Mucosa of descending colon (tissue), 3 donors: Measurements from ENCODE around the gene MTMR2. TPM values are rescaled to one million over a fixed set of nuclear protein-coding genes. Genes with fewer than 3 reads are reported as not detected.

Experiments
- ATAC-seq: fragments of 200-7000 bp; cut with Tn5 transposase; one replicate; pipeline ENCODE4 v1.9.1; 2020; ENCODE audit warnings: mild to moderate bottlenecking, moderate library complexity
- DNase-seq, 3 donors: peaks; one replicate each; pipeline ENCODE4 v3.0.0-alpha.2; 2020
- H3K36me3 ChIP-seq: fragments of 200-600 bp; one replicate; pipeline ENCODE4 v1.8.0; 2021; ENCODE audit warnings: low read depth, mild to moderate bottlenecking
- H3K4me1 ChIP-seq: fragments of 200-600 bp; one replicate; pipeline ENCODE4 v1.8.0; 2021; ENCODE audit warnings: low read depth, mild to moderate bottlenecking
- H3K4me3 ChIP-seq: fragments of 200-600 bp; one replicate; pipeline ENCODE4 v1.8.0; 2021; ENCODE audit warnings: mild to moderate bottlenecking
- H3K9me3 ChIP-seq: fragments of 200-600 bp; one replicate; pipeline ENCODE4 v1.8.0; 2021; ENCODE audit warnings: mild to moderate bottlenecking
- intact Hi-C, 2 donors: fragments of 100-400 bp; cut with DNase I in 1 of 2; cut with micrococcal nuclease in 1 of 2; formaldehyde crosslinking; loops; one replicate each; pipeline versions ENCODE4 v1.11.0 to v1.11.1; 2022; cut with DNase I, micrococcal nuclease
- total RNA-seq, 3 donors: library from RNA; stranded (reverse); fragmentation: NEBNext Ultra II Directional in 2 of 3; extraction: Animal tissue kit (Norgen Biotek cat#: 25700) in 2 of 3; gene quantifications; one replicate each; pipeline versions ENCODE4 v1.2.1 to v1.2.4, GENCODE V29; 2021 to 2023
- TF ChIP-seq, protein P1 (sequence below): fragments of 200-600 bp; IDR thresholded peaks from one replicate; pipeline ENCODE4 v1.8.0; 2022; ENCODE audit warnings: antibody characterized with exemption, mild to moderate bottlenecking
- donor health status: DM: no; HTN: no; CAD: no; lungs with moderate emphysema.
- donor health status: DM: no; HTN: no; CAD: no.
- donor health status: DM: no; HTN: yes; CAD: no.

The MTMR2 gene
- total RNA-seq, 3 donors from 2014 or later = 19.9 to 31.1 (median 21.3) TPM

DNA sequence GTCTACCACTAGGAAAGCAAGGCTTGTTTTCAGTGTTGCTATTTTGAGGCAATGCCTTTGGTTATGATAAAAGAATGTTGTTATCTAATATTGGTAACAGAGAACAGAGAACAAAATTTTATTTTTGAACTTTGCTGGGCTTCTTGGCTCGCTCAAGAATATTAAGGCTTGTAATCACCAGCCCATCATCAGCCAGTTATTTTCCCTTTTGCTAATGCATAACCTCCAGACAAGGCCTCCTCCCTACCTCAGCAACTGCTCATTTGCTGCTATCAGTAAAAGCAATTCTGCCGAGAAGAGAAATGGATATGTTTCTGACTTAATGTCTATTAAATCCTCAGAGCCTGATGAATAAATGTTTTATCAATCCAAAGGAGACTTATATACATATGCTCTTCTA, 8.9 kb downstream of the MTMR2 start:
- H3K9me3 ChIP-seq = no peaks in the 10 kb centered on the region
- H3K4me3 ChIP-seq = no peak overlapping the region
- intact Hi-C loops = no loop called here
- DNase-seq (no peak), ATAC-seq (no peak)
- H3K4me1 ChIP-seq = no peaks in the 10 kb centered on the region
- TF ChIP-seq, protein P1, sequence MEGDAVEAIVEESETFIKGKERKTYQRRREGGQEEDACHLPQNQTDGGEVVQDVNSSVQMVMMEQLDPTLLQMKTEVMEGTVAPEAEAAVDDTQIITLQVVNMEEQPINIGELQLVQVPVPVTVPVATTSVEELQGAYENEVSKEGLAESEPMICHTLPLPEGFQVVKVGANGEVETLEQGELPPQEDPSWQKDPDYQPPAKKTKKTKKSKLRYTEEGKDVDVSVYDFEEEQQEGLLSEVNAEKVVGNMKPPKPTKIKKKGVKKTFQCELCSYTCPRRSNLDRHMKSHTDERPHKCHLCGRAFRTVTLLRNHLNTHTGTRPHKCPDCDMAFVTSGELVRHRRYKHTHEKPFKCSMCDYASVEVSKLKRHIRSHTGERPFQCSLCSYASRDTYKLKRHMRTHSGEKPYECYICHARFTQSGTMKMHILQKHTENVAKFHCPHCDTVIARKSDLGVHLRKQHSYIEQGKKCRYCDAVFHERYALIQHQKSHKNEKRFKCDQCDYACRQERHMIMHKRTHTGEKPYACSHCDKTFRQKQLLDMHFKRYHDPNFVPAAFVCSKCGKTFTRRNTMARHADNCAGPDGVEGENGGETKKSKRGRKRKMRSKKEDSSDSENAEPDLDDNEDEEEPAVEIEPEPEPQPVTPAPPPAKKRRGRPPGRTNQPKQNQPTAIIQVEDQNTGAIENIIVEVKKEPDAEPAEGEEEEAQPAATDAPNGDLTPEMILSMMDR = no peak
- H3K36me3 ChIP-seq = no peaks in the 10 kb centered on the region

DNA sequence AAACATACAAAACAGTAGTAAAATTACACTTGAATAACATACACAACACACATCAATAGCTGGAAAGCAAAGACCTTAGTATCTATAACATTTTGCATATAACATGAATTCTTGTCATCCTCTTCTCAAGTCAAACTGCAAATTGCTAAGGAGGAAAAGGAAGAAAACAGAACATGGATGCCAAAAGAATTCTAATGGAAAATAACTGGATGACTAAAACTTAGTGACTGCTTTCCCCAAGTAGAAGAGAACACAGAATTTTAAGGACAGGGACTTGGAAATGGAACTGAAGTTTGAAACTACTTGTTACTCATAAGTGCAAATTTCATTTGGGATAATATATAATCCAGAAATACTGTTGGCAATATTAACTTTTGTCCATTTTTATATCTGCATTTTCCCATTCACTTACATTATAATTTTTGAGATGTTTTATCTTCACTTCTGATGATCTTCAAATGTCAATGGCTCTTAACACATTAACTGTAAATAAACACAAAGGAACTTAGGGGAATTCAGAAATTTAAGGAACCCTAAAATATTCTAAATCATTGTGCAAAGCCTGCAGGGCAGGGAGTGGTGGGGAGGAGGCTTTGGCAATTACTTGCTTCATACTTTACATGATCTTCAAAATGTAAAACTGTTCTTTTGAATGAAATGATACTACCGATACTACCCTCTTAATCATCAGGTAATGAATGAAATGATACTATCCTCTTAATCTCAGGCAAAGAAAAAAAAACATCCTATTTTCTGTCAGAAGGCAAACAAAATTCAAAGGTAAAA, 9.9 kb downstream of the MTMR2 start:
- intact Hi-C loops = no loop called here
- ATAC-seq = no peak
- Histone ChIP-seq H3K4me3 (no peak overlapping the region), H3K9me3 (no peaks in the 10 kb centered on the region), H3K4me1 (no peaks in the 10 kb centered on the region), H3K36me3 (no peaks in the 10 kb centered on the region)
- no peak for DNase-seq
- TF ChIP-seq, protein P1 = no peak

DNA sequence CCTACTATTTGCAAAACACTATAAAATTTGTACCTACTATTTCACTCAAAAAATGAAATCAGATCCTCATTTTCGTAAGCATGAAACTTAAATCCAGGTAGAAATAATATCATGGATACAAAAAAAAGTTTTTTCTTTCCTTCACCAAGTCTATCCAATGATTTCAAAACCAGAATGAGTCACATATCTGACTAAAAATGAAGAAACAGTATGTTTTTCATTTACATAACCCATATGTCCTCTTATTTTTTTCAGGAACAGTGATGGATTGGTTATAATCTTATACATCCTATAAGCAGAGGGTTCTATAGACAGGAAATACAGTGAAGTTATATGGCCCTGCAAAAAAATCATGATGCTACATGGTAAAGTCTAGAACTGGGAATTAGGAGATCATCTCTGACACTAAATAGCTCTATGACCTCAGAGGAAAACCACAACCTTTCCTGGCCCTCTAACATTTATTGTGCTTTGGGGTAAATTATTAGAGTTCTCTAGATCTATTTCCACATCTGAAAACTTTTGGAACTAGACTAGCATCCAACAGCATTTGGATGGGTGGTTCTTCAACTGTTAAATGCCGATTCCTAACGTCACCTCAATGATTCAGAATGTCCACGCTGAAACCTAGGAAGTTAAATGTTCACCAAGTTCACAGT, 10.9 kb downstream of the MTMR2 start:
- TF ChIP-seq, protein P1 = no peak
- H3K9me3 ChIP-seq = no peaks in the 10 kb centered on the region
- DNase-seq (no peak), ATAC-seq (no peak)
- intact Hi-C loops = no loop called here
- H3K4me3 ChIP-seq = no peak overlapping the region
- H3K4me1 ChIP-seq = no peaks in the 10 kb centered on the region
- no peaks in the 10 kb centered on the region for H3K36me3 ChIP-seq

DNA sequence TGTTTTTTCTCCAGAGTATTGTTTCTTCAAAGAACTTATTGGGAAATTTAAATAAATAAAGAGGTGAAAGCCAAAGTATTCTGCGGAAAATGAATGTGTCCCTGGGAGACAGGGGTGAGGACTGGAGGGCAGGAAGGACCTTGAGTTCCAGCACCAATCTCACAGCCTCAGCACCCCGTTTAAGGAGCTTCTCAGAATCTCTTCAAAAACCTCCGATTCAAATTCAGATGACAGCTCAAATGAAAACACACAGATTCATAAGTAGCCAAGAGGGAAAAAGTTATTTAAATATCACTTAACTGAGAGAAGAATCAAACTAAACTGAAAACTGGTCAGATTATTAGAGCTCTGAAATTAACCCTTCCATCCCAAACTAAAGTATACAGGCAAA, 12.5 kb downstream of the MTMR2 start:
- TF ChIP-seq, protein P1 = no peak
- Histone ChIP-seq H3K9me3 (no peaks in the 10 kb centered on the region), H3K4me1 (no peaks in the 10 kb centered on the region), H3K4me3 (no peak overlapping the region), H3K36me3 (no peaks in the 10 kb centered on the region)
- intact Hi-C loops = no loop called here
- no peak for ATAC-seq
- DNase-seq = no peak

DNA sequence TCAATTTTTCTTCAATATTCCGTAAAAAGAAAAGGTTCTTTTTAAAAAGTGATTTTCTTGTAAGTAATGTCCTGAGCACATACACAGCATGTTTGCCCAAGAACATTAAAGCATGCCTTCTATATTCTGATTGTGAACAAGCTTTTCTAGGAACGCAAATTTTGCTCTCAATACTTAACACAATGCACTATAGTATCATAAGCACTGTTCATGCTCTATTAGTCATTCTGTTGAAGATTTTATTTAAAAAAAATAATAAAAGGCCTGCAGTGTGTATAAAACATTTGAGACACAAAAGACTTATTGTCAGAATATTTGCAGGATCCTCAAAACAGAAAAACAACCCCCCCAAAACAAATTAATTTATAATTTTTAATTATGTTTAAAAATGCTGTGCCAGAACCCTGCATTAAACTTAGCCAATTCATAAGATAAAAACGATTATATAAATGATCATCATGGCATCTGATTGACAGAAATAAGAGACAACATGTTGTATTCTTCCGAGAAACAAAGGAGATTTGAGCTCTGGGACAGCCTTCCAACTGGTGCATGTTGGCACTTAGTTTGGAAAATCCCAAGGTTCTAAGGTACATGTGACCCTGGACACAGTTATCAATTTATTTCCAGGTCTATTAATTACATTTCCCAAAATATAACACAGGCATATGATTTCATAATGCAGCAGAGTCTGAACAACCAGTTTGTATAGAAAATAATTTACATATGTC, 13.1 kb downstream of the MTMR2 start:
- TF ChIP-seq, protein P1 = no peak
- intact Hi-C loops = no loop called here
- no peak for DNase-seq
- Histone ChIP-seq H3K4me3 (no peak overlapping the region), H3K9me3 (no peaks in the 10 kb centered on the region), H3K36me3 (no peaks in the 10 kb centered on the region), H3K4me1 (no peaks in the 10 kb centered on the region)
- ATAC-seq = no peak
